GM12872 (cell line): ENCODE data around the gene ADM2.

Experiments
- CTCF ChIP-seq: IDR thresholded peaks from 3 replicates; pipeline ENCODE4 v1.5.1; 2011; ENCODE audit warnings: low read depth, mild to moderate bottlenecking, low read length, moderate library complexity; ENCODE audit not compliant: insufficient read depth

ADM2 gene

GRCh38 chr22:50487290-50488005 is 6.1 kb downstream of the ADM2 start:
- no peak for TF ChIP-seq CTCF

GRCh38 chr22:50488006-50488677 is 6.8 kb downstream of the ADM2 start:
- no peak for TF ChIP-seq CTCF

GRCh38 chr22:50488886-50489285 is 7.5 kb downstream of the ADM2 start:
- no peak for TF ChIP-seq CTCF

- no peak for TF ChIP-seq CTCF
Observed at GRCh38 chr22:50489363-50490243, 8.3 kb downstream of the ADM2 start.

GRCh38 chr22:50490531-50491308 is 9.4 kb downstream of the ADM2 start:
- no peak for TF ChIP-seq CTCF

- no peak for TF ChIP-seq CTCF
Observed at GRCh38 chr22:50497093-50497492, 15.8 kb downstream of the ADM2 start.
